Common myeloid progenitor, CD34-positive (primary cell): Measurements from ENCODE around the gene IFITM10.

Source experiments
- CTCF ChIA-PET: fragments of 350-600 bp; sonication (Branson Sonifier 250); formaldehyde crosslinking; loops from one replicate; lab custom pipeline; 2021; ENCODE audit warnings: antibody characterized with exemption; lab: Charles Lee
- POLR2A ChIA-PET: fragments of 350-600 bp; sonication (Branson Sonifier 250); formaldehyde crosslinking; loops from one replicate; lab custom pipeline; 2021; ENCODE audit warnings: antibody characterized with exemption; lab: Charles Lee
- DNase-seq, 3 donors: peaks; one replicate each; pipeline versions ENCODE4 v3.0.0 to v3.0.0-alpha.2; 2013
- H3K27ac ChIP-seq, 2 experiments: 1 replicate in 1 of 2; 2 replicates in 1 of 2; pipeline ENCODE4 v1.7.0; 2013; ENCODE audit warnings: inconsistent platforms in 2 of 2, low read length in 2 of 2, mild to moderate bottlenecking in 2 of 2, low read depth in 1 of 2, moderate library complexity in 1 of 2; ENCODE audit not compliant: severe bottlenecking in 2 of 2, insufficient read depth in 1 of 2, poor library complexity in 1 of 2
- H3K27me3 ChIP-seq, 5 experiments: replicated peaks in 2 of 5; 1 replicate in 3 of 5; 2 replicates in 2 of 5; pipeline versions ENCODE4 v1.6.1 to v1.7.0; 2013; ENCODE audit warnings: low read length in 4 of 5, mild to moderate bottlenecking in 2 of 5, moderate library complexity in 2 of 5, inconsistent platforms in 1 of 5; ENCODE audit not compliant: insufficient read depth in 5 of 5, control insufficient read depth in 4 of 5
- H3K36me3 ChIP-seq, 4 experiments: 1 replicate in 2 of 4; 2 replicates in 2 of 4; pipeline versions ENCODE4 v1.6.1 to v1.7.0; 2013; ENCODE audit warnings: low read length in 3 of 4, control low read depth in 1 of 4, mild to moderate bottlenecking in 1 of 4; ENCODE audit not compliant: control insufficient read depth in 4 of 4, insufficient read depth in 4 of 4
- H3K4me1 ChIP-seq, 4 experiments: 1 replicate in 3 of 4; 2 replicates in 1 of 4; pipeline versions ENCODE4 v1.6.1 to v1.7.1; 2013; ENCODE audit warnings: low read length in 3 of 4, mild to moderate bottlenecking in 3 of 4, control low read depth in 1 of 4, inconsistent platforms in 1 of 4, moderate library complexity in 1 of 4; ENCODE audit not compliant: control insufficient read depth in 4 of 4, insufficient read depth in 4 of 4; ENCODE audit errors: control extremely low read depth in 1 of 4
- H3K4me3 ChIP-seq, 7 experiments: 1 replicate in 4 of 7; 2 replicates in 3 of 7; pipeline versions ENCODE4 v1.5.1 to v1.7.0; 2013; ENCODE audit warnings: mild to moderate bottlenecking in 7 of 7, low read length in 6 of 7, moderate library complexity in 6 of 7, inconsistent platforms in 2 of 7, low read depth in 2 of 7, control low read depth in 1 of 7; ENCODE audit not compliant: insufficient read depth in 4 of 7, control insufficient read depth in 1 of 7; ENCODE audit errors: extremely low read depth in 1 of 7
- H3K9me3 ChIP-seq, 5 experiments: 1 replicate in 4 of 5; 2 replicates in 1 of 5; pipeline versions ENCODE4 v1.6.1 to v1.7.1; 2013; ENCODE audit warnings: low read length in 4 of 5, mild to moderate bottlenecking in 2 of 5, inconsistent platforms in 1 of 5, low read depth in 1 of 5, moderate library complexity in 1 of 5; ENCODE audit not compliant: control insufficient read depth in 4 of 5, insufficient read depth in 2 of 5; ENCODE audit errors: control extremely low read depth in 1 of 5
- WGBS: methylation state at CpG from one replicate; pipeline ENCODE4 v1.1.5; 2013; ENCODE audit not compliant: insufficient coverage; 5-methylcytosine and 5-hydroxymethylcytosine counted together

IFITM10 gene

DNA sequence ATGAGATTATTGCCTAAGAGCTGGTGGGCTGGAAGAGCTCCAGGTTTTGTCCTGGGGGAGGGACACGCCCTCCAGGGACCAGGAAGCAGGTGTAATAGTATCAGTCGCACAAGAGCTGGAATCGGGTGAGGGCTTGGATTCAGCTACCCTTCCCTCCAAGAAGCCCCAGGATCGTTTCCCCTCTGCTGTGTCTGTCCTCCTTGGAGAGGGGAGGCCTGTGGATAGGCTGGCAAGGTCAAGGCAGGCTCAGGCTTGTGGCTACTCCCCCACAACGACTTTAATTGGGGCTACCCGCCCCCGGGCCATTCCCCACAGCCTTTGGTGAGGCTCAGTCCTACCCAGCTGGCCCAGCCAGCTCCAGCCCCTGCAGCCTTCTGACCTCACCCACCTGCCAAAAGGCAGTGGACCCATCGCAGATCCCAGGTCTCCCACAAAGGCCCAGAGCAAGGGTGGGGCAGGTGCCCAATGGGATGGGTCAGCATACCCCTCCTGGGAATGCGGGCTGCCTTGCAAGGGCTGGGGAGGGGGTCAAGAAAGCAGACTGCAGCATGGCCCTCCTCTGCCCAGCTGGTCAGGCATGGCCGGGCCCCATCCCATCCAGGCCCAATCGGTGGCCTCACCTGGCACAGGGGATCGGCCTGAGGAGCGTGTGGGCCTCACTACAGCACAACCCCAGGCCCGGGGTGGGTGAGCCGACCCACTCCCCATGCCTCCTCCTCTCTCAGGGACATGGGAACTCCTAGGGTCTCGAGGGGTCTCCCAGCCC lies 12.3 kb upstream of the IFITM10 start:
- Histone ChIP-seq H3K4me1 (peaks cover 0 to 66% (median 63%) of the 10 kb centered on the region in 4 experiments), H3K27me3 (no peaks in the 10 kb centered on the region), H3K4me3 (peak overlapping the region; percentile 46 to 87 (median 77)), H3K36me3 (peaks cover 0 to 27% (median 5%) of the 10 kb centered on the region in 4 experiments), H3K9me3 (no peaks in the 10 kb centered on the region), H3K27ac (peak overlapping the region; percentile 25 to 66)
- ChIA-PET CTCF (interaction anchor here (1.0 to 2.8 kb wide), 4 partner anchors 11 to 108 kb away, joined by 3 to 16 read pairs (median 6); partner anchors contain the start of gene IFITM10), POLR2A (interaction anchor here (0.7 to 1.0 kb wide), 3 partner anchors 10 to 69 kb away, joined by 3 read pairs; no protein-coding TSS in a partner anchor)
- DNase-seq = no peak
- WGBS = 14% methylated on average over 12 of the region's 16 CpGs

- CTCF ChIA-PET = interaction anchor here (1.0 to 2.8 kb wide), 5 partner anchors 10 to 108 kb away, joined by 3 to 16 read pairs (median 5); partner anchors contain the start of gene IFITM10
These were observed 11.6 kb upstream of the IFITM10 start for GRCh38 chr11:1761857-1762536.

DNA sequence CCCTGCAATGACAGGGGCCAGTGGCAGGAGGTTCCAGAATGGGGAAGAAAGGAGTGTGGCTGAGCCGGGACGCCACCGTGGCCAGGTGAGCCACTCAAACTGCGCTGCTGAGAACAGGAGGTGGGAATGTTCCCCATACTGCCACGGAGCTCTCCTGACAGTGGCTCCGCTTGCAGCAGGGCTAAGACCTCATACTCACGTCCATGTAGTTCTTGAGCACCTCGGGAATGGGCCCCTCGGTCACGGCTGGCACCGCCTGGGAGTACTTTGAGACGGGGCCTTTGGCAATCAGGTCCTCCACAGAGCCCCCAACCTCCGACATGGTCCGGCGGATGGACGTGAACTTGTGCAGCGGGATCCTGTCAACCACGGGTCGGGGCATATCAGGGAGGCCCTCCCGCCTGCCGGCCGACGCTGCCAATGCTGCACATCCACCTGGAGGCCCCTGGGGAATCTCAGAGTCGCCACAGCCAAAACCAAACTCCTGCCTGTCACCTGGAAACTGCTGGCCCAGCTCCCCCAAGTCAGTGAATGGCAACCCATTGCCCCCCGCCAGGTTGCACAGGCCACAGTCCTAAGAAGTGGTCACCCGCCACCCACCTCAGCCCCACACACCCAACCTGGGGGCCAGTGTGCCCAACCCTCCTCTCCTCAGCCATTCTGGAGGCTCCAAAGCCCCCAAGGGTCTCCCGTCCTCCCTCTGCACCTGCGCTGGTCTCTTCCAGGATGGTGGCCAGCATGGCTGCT lies 10.9 kb upstream of the IFITM10 start:
- no peak for DNase-seq
- H3K4me1 ChIP-seq = peaks cover 2 to 81% (median 78%) of the 10 kb centered on the region in 4 experiments
- no peaks in the 10 kb centered on the region for H3K27me3 ChIP-seq
- peak overlapping the region in 3 of 7 experiments; percentile 7 to 87 (median 77) for H3K4me3 ChIP-seq
- no peaks in the 10 kb centered on the region for H3K9me3 ChIP-seq
- peaks cover 0 to 42% (median 5%) of the 10 kb centered on the region in 4 experiments for H3K36me3 ChIP-seq
- ChIA-PET POLR2A (interaction anchor here (1.0 kb wide), 1 partner anchor 12 kb away, joined by 3 read pairs; no protein-coding TSS in a partner anchor), CTCF (interaction anchor here (1.0 to 2.8 kb wide), 3 partner anchors 9 to 72 kb away, joined by 4 to 16 read pairs (median 5); partner anchors contain the start of gene IFITM10)
- 87% methylated on average over 27 of the region's 28 CpGs for WGBS
- peak overlapping the region in 1 of 2 experiments; percentile 75 for H3K27ac ChIP-seq

More at GRCh38 chr11:1761857-1762536, 11.6 kb upstream of the IFITM10 start:
- 75% methylated on average over 11 of the region's 12 CpGs for WGBS
- no peak for DNase-seq
- Histone ChIP-seq H3K27ac (peak overlapping the region in 1 of 2 experiments; percentile 38), H3K9me3 (no peaks in the 10 kb centered on the region), H3K27me3 (no peaks in the 10 kb centered on the region), H3K4me1 (peaks cover 2 to 74% (median 70%) of the 10 kb centered on the region in 4 experiments), H3K4me3 (peak overlapping the region in 6 of 7 experiments; percentile 63 to 87 (median 78)), H3K36me3 (peaks cover 0 to 34% (median 5%) of the 10 kb centered on the region in 4 experiments)
- POLR2A ChIA-PET = interaction anchor here (0.7 to 1.0 kb wide), 3 partner anchors 11 to 68 kb away, joined by 3 read pairs; no protein-coding TSS in a partner anchor

GRCh38 chr11:1760351-1761109 lies 10.1 kb upstream of the IFITM10 start:
- WGBS = 42% methylated on average over 23 of the region's 23 CpGs
- H3K4me1 ChIP-seq = peaks cover 2 to 88% (median 85%) of the 10 kb centered on the region in 4 experiments

GRCh38 chr11:1759851-1760220 lies 9.4 kb upstream of the IFITM10 start:
- no peak for DNase-seq
- Histone ChIP-seq H3K4me1 (peaks cover 2 to 95% (median 92%) of the 10 kb centered on the region in 4 experiments), H3K27ac (peak overlapping the region in 1 of 2 experiments; percentile 75), H3K36me3 (peaks cover 0 to 56% (median 13%) of the 10 kb centered on the region in 4 experiments), H3K27me3 (no peaks in the 10 kb centered on the region), H3K9me3 (no peaks in the 10 kb centered on the region), H3K4me3 (peak overlapping the region in 2 of 7 experiments; percentile 44 to 45)
- ChIA-PET POLR2A (no interaction called here), CTCF (no interaction called here)
- 25% methylated on average over 5 of the region's 5 CpGs for WGBS

More at GRCh38 chr11:1760351-1761109, 10.1 kb upstream of the IFITM10 start:
- POLR2A ChIA-PET = no interaction called here
- H3K36me3 ChIP-seq = peaks cover 0 to 49% (median 8%) of the 10 kb centered on the region in 4 experiments
- DNase-seq = peak in 2 of 3 donors; percentile 67 to 73
- H3K27me3 ChIP-seq = no peaks in the 10 kb centered on the region
- no peaks in the 10 kb centered on the region for H3K9me3 ChIP-seq
- CTCF ChIA-PET = interaction anchor here (2.8 kb wide), 1 partner anchor 8 kb away, joined by 16 read pairs; the partner anchor contains the start of gene IFITM10
- H3K4me3 ChIP-seq = peak overlapping the region in 3 of 7 experiments; percentile 45 to 87 (median 45)
- peak overlapping the region in 1 of 2 experiments; percentile 75 for H3K27ac ChIP-seq
